HG03066 (cell line): ENCODE measurements around the gene CLEC4M.
"Not testable (repeated sequence)": the region's sequence is repeated elsewhere in the genome, so short reads cannot be mapped to it uniquely, and the experiment has no call there.

Experiments used
- ATAC-seq: cut with Tn5 transposase; IDR thresholded peaks from one replicate; pipeline ENCODE4 v1.9.1; 2021; ENCODE audit warnings: low read depth; ENCODE audit not compliant: unreplicated experiment

CLEC4M gene

DNA sequence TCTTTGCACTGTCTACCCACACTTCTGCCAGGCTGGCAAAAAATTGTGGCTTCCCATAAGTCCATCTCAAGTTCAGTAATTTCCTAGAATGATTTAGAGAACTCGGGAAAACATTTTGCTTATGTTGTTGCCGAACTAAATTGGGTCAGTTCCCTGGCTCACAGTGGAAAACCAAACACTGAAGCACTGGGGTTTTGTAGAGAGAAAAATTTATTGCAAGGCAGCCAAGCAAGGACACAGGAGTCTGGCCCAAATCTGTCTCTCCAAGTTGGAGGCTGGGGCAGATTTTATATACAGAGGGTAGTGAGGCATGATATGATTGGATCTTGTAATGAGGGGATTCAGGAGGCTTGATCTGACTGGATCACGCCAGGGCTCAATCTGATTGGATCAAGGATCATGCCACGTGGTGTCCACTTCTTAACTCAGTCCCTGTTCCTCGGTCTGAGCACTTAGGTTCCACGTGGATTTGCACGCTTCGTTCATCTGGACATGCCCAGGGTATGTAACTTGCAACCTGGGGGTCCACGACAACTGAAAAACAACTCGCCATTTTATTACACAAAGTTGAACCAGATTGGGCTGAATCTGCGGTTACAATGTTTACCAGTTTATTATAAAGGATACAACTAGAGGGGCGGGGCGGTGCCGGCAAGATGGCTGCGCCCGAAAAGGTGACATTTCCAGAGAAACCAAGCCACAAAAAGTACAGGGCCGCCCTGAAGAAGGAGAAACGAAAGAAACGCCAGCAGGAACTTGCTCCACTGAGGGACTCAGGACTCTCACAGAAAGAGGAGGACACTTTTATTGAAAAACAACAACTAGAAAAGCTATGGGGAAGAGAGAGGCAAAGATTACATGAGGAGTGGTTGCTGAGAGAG lies 23.0 kb upstream of the CLEC4M start:
- ATAC-seq = no peak

DNA sequence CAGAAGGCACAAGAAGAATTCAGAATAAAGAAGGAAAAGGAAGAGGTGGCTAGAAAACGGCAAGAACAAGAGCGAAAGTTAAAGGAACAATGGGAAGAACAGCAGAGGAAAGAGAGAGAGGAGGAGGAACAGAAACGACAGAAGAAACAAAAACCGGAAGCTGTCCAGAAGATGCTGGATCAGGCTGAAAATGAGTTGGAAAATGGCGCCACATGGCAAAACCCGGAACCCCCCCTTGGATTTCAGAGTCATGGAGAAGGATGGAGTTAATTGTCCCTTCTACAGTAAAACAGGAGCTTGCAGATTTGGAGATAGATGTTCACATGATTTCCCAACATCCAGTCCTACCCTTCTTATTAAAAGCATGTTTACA lies 22.4 kb upstream of the CLEC4M start:
- no peak for ATAC-seq

DNA sequence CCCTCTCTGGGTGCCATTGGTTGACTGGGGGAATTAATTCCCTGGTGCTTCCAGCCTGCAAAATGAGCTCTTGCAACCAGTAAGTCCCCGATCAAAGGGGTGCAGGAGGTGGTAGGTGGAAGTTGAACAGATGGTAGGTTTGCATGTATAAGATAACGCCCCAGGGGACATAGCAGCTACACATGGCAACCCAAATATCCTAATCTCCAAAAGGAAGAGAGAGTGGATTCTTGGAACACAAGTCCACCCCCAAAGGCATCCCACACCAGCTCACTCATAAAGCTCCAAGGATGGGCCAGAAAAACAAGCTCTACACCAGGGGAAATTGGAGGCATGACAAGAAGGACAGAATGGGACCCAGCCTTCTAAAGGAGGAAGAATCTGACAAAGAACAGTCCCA lies 20.5 kb upstream of the CLEC4M start:
- ATAC-seq = no peak

DNA sequence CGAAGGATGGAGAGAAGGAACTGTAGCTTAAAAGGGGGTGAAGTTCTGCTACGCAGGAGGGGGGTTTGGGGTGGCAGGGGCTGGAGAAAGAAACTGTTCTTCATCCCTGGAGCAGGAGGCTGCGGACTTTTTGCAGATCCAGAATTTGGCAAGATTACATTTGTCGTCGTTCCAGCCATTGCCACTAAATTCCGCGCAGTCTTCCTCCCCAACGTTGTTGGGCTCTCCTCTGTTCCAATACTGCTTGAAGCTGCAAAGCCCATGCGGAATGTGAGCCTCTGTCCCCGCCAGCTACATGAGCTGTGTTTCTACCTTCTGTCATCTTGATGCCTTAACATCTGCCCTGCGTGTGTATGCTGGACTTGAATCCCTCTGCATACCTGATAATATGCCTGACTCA lies 20.1 kb upstream of the CLEC4M start:
- ATAC-seq = no peak

DNA sequence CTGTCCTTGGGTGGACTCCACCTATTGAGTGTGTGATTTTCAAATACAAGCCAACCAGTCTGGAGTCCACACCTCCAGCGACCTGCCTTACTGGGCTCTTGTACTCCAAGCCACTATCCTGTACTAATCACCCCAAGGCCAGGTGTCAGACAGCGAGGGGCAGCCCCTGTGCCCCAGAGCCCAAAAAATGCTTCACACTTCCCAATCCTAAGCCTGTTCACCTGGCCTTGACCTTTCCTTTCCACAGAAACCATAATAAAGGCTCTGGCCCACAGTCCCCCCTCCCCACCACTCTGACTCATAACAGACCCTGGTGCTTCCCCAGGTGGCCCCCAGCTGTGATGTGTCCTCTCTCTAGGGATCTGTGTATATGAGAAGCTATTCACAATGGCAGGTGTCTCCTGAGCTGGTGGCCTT lies 19.6 kb upstream of the CLEC4M start:
- no peak for ATAC-seq

DNA sequence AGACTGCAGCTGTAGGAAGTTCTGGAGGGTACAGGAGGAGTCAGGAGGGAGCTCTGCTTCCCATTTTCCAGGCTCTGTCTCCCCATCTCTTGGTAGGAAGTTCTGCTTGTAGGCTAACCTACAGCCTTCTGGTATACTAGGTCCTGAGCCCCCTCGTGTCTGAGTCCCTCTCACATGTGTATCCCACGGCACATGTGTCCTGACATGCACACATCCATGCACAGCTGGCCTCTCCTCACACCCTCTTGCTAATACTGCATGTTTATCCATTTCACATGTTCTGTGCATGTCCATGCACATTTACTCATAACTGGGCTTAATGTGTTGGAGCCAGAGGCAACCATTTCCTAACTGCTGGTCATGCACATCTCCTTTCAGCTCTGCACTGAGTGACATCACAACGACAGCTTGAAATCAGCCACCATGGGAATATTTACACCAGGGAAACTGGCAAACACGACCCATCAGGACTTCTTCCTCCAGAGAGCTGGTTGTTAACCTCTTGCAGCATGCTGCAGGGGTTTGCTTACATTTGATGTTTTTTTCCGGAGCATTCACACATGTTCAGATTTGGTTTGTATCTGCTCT lies 18.8 kb upstream of the CLEC4M start:
- no peak for ATAC-seq

DNA sequence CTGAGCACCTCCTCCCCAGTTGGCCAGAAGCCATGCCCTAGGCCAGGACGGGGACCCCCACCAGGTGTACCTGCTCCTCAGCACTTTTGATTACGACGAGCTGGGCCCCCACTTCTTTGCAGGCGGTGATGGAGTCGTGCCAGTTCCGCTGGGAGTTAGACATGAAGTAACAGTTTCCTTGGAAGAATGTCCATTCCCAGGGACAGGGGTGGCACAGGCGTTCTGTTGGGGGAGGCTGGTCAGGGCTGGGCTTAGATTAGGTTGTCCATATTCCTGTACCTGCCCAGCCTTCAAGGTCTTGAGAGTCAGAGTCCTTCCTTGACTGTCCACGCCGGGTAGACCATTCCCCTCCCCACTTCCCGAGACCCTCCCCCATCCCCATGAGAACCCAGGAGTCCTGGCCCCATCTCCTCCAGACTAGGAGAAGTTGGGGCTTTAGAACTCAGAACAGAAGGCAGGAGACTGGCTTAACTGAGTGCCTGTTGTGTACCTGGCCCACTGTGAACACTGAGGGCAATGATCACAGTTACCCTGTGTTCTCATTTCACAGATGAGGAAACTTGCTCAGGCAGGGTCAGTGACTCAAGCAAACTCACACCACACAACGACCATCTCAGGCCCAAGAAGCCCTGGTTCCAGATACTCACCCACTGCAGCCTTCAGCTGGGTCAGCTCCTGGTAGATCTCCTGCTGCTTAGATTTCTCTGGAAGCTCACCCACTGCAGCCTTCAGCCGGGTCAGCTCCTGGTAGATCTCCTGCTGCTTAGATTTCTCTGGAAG lies 18.0 kb upstream of the CLEC4M start:
- no peak for ATAC-seq

DNA sequence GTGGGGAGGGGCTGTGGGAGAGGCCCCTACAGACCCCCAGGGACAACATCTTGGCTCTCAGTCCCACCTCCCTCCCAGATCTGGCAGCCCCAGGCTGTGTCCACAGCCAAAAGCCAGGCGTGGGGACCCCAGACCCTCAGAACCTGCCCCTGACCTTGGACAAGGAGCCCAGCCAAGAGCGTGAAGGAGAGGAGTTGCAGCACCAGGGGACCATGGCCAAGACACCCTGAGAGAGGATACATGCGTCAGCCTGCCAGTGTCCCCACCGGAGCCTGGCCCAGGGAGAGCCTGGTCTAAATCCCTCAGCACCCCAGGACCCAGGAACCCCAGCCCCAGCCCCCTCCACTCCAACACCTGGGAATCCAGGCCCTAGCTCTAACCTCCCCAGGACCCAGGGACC lies 16.7 kb upstream of the CLEC4M start:
- not testable (repeated sequence) for ATAC-seq

DNA sequence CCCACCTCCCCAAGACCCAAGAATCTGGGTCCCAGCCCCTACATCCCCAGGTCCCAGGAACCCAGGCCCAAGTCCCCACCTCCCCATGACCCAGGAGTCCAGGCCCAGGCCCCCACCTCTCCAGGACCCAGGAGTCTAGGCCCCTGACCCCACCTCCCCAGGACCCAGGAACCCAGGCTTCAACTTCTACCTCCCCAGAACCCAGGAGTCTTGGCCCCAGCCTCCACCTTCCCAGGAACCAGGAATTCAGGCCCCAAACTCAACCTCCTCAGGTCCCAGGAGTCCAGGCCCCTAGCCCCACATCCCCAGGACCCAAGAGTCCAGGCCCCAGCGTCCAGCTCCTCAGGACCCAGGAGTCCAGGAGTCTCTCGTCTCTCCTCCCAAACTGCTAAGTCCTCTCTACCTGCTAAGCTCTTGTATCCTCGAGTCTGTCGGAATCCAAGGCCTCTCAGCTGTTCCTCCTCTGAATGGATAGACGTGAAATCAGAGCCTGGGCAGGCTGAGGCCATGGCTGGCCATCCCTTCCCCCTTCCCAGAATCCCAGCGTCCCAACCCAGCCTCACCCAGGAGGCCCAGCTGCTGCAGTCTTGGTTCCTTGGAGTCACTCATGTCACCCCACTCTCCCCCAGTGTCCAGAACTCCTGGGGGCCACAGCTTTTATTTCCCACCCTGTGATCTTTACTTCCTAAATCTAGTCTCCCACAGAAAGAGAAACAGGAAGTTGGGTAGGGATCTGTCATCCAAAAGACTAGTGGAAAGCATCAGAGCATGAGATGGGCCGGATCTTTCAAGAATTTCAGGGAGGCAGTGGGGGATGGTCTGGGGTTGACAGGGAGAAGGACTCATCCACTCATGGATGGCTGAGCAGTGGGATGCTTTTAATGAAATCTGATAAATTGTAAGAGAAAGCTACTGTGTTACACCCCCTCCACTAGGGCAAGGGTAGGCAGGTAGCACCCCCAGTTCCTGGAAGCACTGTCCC lies 15.8 kb upstream of the CLEC4M start, which contains the start of gene CD209:
Gene CD209, minus strand, starts transcription at position 632 of the 982 bp plus-strand sequence. Its CDS starts 23 bp downstream, at position 609.
- ATAC-seq = no peak

DNA sequence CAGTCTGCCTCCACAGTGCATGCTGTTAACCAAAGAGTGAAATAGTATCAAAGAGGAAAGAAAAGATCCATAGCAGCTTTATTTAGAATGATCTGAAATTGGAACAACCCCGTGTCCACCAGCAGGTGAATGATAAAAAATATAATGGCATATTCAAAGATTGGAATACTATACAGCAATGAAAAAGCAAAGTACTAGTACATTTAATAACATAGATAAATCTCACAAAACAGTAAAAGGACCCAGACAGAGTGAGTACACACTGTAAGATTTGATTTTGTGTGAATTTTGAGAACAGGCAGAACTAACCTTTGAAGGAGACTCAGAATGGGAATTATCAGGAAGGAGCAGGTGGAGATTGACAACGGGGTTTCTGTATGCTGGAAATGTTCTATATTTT lies 14.9 kb upstream of the CLEC4M start:
- ATAC-seq = no peak

DNA sequence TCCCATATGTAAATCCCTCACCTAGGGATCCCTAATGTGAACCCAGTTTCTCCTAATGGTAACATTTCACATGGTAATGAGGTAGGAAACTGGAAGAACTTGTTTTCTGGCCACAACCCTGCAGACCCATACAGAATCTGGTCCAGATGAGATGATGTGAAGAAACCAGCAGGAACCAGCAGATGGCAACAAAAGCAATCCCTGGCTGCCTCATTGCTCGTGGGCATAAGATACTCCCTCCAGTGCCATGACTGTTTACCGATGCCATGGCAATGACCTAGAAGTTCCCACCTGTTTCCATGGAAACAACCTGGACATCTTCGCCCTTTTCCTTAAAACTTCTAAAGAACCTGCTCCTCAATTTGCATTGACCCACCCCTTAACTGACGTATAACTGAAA lies 14.3 kb upstream of the CLEC4M start:
- no peak for ATAC-seq

DNA sequence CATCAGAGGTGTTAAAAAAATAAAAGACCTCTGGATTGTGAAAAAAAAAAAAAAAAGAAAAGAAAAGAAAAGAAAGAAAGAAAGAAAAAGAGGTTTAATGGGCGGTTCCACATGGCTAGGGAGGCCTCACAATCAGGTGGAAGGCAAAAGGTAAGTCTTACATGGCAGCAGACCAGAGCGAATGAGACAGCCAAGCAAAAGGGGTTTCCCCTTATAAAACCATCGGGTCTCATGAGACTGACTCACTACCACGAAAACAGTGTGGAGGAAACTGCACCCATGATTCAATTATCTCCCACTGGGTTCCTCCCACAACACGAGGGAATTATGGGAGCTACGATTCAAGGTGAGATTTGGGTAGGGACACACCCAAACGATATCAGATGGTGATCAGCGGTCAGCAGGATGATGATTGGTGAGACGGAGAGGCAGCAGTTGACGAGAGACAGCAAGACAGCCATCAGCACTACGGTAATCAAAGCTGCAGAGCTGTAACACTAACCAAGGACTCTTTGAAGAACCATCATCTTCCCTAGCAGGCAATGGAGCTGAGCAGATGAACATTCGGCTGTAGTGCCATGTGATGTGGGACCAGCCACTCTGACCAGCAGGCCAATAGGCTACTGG lies 11.8 kb upstream of the CLEC4M start:
- no peak for ATAC-seq

DNA sequence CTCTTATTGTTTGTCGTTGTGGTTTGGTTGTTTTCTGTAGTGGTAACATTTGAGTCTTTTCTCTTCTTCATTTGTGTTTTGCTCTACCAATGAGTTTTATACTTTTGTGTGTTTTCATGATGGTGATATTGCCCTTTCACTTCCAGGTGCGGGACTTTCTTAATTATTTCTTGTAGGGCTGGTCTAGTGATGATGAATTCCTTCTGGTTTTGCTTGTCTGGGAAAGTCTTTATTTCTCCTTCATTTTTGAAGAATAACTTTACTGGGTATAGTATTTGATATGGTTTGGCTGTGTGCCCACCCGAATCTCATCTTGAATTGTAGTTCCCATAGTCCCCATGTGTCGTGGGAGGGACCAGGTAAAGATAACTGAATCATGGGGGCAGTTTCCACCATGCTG lies 6.8 kb upstream of the CLEC4M start:
- no peak for ATAC-seq

DNA sequence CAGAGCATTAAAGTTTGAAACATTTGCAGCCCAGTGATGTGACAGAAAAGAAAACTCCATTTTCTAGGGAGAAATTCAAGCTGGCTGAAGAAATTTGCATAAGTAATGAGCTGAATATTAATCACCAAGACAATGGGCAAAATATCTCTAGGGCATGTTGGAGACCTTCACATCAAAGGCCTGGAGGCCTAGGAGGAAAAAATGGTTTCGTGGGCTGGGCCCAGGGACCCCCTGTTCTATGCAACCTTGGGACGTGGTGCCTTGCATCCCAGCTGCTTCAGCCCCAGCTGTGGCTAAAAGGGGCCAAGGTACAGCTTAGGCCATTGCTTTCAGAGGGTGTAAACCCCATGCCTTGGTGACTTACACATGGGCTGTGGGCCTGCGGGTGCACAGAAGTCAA lies 5.7 kb upstream of the CLEC4M start:
- no peak for ATAC-seq

DNA sequence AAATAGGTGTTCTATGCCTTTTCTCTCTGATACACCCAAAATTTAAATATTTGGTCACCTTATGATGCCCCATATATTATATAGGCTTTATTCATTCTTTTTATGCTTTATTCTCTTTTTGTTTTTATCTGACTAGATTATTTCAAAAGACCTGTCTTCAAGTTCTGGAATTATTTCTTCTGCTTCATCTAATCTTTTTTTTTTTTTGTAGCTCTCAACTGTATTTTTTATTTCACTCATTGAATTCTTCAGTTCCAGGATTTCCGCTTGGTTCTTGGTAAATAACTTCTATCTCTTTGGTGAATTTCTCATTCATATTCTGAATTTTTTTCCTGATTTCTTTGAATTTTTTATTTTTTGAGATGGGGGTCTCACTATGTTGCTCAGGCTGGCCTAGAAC lies 3.9 kb upstream of the CLEC4M start:
- no peak for ATAC-seq

DNA sequence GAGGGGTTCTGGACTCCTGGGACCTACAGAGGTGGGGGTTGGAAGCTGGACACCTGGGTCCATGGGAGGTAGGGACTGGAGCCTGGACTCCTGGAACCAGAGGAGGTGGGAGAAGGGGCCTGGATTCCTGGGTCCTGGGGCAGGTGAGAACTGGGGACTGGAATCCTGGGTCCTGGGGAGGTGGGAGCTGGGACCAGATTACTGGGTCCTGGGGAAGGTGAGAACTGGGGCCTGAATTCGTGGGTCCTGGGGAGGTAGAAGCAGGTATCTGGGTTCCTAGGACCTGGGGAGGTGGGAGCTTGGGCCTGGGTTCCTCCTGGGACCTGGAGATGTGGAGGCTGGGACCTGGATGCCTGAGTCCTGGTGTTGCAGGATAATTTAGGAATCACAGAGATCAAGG lies 653 bp downstream of the CLEC4M start:
- ATAC-seq = no peak

DNA sequence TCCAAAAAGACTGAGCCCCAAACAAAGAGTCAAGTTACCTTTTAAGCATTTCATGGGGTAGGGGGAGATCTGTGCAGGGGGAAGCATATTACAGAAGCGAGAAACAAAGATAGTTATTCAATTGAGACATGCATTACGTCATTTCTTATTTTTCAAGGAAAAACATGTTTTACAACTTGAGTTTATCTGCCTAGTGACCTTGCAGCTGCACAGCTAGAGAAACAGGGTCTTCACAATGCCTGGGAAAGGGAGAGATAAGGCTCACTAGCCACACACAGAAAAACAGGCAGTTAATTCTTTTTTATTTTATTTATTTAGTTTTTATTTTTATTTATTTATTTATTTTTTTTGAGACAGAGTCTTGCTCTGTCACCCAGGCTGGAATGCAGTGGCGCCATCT lies 1.1 kb downstream of the CLEC4M start:
- ATAC-seq = not testable (repeated sequence)

DNA sequence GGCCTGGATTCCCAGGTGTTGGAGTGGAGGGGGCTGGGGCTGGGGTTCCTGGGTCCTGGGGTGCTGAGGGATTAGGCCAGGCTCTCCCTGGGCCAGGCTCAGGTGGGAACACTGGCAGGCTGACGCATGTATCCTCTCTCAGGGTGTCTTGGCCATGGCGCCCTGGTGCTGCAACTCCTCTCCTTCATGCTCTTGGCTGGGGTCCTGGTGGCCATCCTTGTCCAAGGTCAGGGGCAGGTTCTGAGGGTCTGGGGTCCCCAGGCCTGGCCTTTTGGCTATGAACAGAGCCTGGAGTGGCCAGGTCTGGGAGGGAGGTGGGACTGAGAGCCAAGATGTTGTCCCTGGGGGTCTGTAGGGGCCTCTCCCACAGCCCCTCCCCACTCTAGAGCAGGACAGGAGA lies 2.0 kb downstream of the CLEC4M start:
- ATAC-seq = not testable (repeated sequence)

DNA sequence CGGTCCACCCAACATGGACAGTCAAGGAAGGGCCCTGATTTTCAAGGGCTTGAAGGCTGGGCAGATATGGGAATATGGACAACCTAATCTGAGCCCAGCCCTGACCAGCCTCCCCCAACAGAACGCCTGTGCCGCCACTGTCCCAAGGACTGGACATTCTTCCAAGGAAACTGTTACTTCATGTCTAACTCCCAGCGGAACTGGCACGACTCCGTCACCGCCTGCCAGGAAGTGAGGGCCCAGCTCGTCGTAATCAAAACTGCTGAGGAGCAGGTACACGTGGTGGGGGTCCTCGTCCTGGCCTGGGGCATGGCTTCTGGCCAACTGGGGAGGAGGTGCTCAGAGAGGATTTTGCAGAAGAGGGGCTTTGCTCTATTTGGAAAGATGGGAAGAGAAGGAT lies 3.5 kb downstream of the CLEC4M start:
- no peak for ATAC-seq

DNA sequence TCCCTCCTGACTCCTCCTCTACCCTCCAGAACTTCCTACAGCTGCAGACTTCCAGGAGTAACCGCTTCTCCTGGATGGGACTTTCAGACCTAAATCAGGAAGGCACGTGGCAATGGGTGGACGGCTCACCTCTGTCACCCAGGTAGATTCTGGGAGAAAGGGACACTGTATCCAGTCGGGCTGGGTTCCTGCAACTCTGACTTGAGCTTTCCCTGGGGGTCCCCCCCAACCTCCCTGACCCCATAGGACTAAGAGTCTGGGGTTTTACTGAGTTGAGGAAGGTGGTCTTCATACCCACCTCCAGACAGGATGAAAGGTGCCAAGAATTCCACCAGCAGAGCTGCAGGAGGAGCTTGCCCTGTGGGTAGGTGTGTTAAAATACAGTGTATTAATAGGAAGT lies 4.4 kb downstream of the CLEC4M start:
- ATAC-seq = no peak
